ENCODE data around the gene TEF.

TEF gene

DNA sequence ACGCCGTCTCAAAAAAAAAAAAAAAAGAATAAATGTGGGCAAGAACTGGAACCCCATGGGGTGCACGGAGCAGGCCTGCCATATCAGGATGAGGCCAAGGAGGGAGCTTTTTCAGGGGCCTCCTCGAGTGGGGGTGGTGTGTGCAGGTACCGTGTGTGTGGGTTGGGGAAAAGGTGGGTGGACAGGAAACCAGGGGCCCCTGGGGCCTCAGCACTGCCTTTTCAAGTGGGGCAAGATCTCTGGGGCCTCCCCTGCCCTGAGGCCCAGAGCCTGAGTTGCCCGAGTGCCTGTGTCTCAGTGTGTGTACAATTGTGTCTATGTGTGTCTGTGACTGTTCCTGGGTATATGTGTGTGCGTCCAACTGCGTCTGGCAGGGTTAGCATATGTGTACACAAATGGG lies 23.8 kb downstream of the TEF start:
- H3K4me3 ChIP-seq (replicated peaks; ENCODE audit: low read depth, low read length) = no peak overlapping the region
- TF ChIP-seq, protein P1, sequence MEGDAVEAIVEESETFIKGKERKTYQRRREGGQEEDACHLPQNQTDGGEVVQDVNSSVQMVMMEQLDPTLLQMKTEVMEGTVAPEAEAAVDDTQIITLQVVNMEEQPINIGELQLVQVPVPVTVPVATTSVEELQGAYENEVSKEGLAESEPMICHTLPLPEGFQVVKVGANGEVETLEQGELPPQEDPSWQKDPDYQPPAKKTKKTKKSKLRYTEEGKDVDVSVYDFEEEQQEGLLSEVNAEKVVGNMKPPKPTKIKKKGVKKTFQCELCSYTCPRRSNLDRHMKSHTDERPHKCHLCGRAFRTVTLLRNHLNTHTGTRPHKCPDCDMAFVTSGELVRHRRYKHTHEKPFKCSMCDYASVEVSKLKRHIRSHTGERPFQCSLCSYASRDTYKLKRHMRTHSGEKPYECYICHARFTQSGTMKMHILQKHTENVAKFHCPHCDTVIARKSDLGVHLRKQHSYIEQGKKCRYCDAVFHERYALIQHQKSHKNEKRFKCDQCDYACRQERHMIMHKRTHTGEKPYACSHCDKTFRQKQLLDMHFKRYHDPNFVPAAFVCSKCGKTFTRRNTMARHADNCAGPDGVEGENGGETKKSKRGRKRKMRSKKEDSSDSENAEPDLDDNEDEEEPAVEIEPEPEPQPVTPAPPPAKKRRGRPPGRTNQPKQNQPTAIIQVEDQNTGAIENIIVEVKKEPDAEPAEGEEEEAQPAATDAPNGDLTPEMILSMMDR (IDR thresholded peaks at IDR 0.05; ENCODE audit: low read length, missing control alignments) = no peak
- no peak for DNase-seq (ENCODE audit: low read depth)

DNA sequence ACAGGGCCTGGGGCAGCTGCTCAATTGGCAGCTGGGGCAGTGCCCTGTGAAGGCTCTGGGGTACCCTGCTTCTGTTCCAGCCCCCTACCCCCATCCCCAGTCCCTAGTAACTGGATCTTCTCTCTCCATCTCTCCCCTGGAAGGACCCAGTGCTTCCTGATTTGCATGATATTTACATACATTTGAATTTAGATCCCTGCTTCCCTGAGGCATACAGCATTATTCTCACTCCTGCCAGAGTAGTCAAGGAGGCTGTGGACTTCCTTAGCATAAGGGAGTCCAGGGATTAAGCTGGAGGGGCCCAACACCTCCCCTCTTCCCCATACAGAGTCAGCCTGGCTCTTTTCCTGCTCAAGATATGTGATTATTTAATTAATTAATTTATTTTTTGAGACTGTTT lies 24.7 kb downstream of the TEF start:
- DNase-seq (ENCODE audit: low read depth) = no peak
- TF ChIP-seq, protein P1 (IDR thresholded peaks at IDR 0.05; ENCODE audit: low read length, missing control alignments) = no peak

DNA sequence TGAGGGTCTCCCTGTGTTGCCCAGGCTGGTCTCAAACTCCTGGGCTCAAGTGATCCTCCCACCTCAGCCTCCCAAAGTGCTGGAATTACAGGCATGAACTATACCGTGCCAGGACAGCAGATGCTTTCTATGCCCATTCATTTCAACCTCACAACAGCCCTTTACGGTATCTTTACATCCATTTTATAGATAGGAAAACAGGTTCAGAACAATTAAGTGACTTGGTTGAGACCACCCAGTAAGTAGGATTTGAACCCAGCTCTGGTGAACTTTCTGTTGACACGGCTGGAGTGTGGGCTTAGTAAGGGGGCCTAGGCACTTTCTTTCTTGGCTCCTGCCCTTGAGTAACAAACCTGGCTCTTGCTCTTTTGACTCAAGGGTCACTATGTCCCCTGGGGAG lies 25.7 kb downstream of the TEF start:
- TF ChIP-seq, protein P1 (IDR thresholded peaks at IDR 0.05; ENCODE audit: low read length, missing control alignments) = no peak
- H3K4me3 ChIP-seq (replicated peaks; ENCODE audit: low read depth, low read length) = no peak overlapping the region
- no peak for DNase-seq (ENCODE audit: low read depth)

More for the DNA sequence above, 24.7 kb downstream of the TEF start:
- H3K4me3 ChIP-seq (replicated peaks; ENCODE audit: low read depth, low read length) = no peak overlapping the region

DNA sequence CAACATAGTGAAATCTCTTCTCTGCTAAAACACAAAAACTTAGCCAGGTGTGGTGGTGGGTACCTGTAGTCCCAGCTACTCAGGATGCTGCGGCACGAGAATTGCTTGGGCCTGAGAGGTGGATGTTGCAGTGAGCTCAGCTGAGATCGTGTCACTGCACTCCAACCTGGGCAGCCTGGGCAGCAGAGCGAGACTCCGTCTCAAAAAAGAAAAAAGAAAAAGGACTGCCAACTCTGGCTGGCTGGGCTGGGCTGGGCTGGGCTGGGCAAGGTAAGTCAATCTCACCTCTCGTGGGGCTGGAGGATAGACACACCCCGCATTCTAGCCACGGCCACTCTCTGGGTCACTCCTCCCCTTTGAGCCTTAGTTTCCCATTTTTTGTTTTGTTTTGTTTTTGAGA lies 26.9 kb downstream of the TEF start:
- TF ChIP-seq, protein P1 (IDR thresholded peaks at IDR 0.05; ENCODE audit: low read length, missing control alignments) = no peak
- no peak for DNase-seq (ENCODE audit: low read depth)
- H3K4me3 ChIP-seq (replicated peaks; ENCODE audit: low read depth, low read length) = no peak overlapping the region

DNA sequence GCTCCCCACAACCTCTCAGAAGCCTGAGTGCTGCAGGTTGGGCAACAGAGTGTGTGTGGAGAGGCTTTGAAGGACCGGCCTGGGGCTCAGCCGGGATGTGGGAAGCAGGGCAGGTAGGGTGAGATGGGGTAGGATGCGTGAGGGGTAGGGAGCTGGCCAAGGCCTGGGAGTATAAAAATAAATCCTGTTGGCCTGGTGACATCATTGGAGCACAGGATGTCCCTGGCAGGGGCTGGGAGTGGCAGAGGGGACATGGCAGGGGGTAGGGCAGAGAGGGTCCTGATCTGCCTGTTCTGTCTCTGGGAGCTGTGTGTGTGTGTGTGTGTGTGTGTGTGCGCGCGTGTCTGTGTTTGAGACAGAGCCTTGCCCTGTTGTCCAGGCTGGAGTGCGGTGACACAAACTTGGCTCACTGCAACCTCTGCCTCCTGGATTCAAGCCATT lies 28.6 kb downstream of the TEF start:
- DNase-seq (ENCODE audit: low read depth) = no peak
- TF ChIP-seq, protein P1 (IDR thresholded peaks at IDR 0.05; ENCODE audit: low read length, missing control alignments) = no peak
- no peak overlapping the region for H3K4me3 ChIP-seq (replicated peaks; ENCODE audit: low read depth, low read length)

DNA sequence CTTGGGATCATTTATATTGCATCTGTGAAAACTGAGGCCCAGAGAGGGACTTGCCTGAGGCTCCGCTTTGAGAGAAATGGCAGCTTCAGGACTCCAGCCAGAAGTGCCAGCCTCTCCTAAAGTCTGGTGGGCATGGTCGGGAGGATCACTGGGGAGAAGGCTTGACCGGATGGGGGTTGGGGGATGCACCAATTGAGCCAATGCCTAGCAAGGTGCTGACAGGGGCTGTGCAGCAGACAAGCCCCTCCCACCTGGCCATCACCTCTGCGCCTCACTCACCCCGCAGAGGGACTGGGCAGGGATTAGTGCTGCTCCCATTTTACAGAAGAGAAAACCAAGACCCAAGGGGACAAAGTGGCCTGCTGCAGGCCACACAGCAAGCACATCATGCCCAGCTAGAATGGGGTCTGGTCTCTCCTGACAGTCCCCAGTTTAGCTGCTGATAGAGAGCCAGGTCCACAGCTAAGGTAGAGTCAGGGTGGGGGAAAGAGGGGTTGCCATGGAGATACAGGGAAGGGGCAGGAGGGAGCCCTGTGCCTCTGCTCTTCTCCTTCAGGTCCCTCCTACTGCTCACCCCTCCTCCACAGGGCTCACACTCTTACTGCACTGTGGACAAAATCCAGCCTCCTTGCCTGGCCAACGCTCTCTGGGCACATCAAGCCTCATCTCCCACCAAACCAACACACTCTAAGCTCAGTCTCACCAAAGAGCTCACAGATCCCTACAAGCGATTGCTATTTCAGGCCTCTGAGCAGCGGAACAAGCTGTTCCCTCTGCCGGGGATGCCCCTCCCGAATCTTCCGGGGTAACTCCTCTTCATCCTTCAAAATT lies 29.5 kb downstream of the TEF start:
- H3K4me3 ChIP-seq (replicated peaks; ENCODE audit: low read depth, low read length) = no peak overlapping the region
- no peak for DNase-seq (ENCODE audit: low read depth)
- TF ChIP-seq, protein P1 (IDR thresholded peaks at IDR 0.05; ENCODE audit: low read length, missing control alignments) = no peak

DNA sequence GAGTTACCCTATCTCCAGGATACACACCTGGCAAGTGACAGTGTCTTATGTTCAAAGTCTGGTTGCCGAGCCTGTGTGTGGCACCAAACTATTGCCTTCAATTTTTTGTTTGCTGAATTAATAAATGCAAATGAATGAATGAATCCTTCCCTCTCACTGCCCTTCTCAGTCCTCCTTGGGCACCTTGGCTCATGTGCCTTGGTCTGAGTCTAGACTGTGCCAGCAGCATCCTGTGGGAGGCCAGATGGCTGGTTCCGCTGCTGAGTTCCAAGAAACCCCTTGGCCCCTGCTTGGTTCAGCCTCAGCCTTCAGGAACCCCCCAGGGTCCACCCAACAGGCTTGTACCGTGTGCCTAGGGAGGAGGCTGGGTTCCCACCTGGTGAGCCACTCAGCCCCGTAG lies 33.8 kb downstream of the TEF start:
- TF ChIP-seq, protein P1 (IDR thresholded peaks at IDR 0.05; ENCODE audit: low read length, missing control alignments) = no peak
- DNase-seq (ENCODE audit: low read depth) = no peak
- H3K4me3 ChIP-seq (replicated peaks; ENCODE audit: low read depth, low read length) = no peak overlapping the region
